K562 (cell line): ENCODE results near the gene PKHD1. TPM values are rescaled to one million over a fixed set of nuclear protein-coding genes. Genes with fewer than 3 reads are reported as not detected.

Experiments
- ATAC-seq: fragments of 200-7000 bp; cut with Tn5 transposase; 3 replicates; pipeline ENCODE4 v1.9.1; 2020; ENCODE audit warnings: moderate library complexity
- BruUV-seq: library from RNA; stranded (reverse); fragments of 400-500 nt; replicated peaks from 2 replicates; lab custom pipeline; 2021; lab: Mats Ljungman, UMichigan
- CTCF ChIA-PET: fragments of 300-600 bp; formaldehyde crosslinking; extraction: SDS; loops from one replicate; lab custom pipeline; 2021; ENCODE audit warnings: low intra/inter-chr PET ratio; lab: Yijun Ruan, JAX
- POLR2A ChIA-PET: fragments of 300-600, 350-650 bp; sonication (Branson Sonifier 250); formaldehyde crosslinking; extraction: SDS; loops from one replicate; lab custom pipeline; 2021; ENCODE audit warnings: antibody characterized with exemption, inconsistent platforms; lab: Yijun Ruan, JAX
- DNase-seq, 4 experiments: peaks; one replicate each; pipeline versions ENCODE4 v3.0.0 to v3.0.0-alpha.2; 2011 to 2018; ENCODE audit warnings: low spot score in 3 of 4, mixed read lengths in 3 of 4; ENCODE audit errors: extremely low read depth in 1 of 4
- FAIRE-seq: peaks from 2 replicates; lab custom pipeline; 2011; peaks lifted over from hg19 to GRCh38; lab: Jason Lieb, UNC
- H2AFZ ChIP-seq: 2 replicates; pipeline ENCODE4 v1.6.0; 2011; ENCODE audit warnings: low read depth, low read length, control low read depth, inconsistent platforms
- H3K27ac ChIP-seq: fragments of 200-600 bp; 3 replicates; pipeline ENCODE4 v1.8.0; 2011; ENCODE audit warnings: low read depth, mild to moderate bottlenecking, control low read depth, inconsistent platforms, low read length, moderate library complexity, mixed read lengths; ENCODE audit errors: extremely low read depth
- H3K27me3 ChIP-seq, 2 experiments: fragments of 300-600 bp in 1 of 2; 2 replicates in 1 of 2; 3 replicates in 1 of 2; pipeline versions ENCODE4 v1.6.0 to v1.8.0; 2011; ENCODE audit warnings: inconsistent platforms in 2 of 2, low read length in 2 of 2, mild to moderate bottlenecking in 1 of 2, mixed read lengths in 1 of 2, moderate library complexity in 1 of 2; ENCODE audit not compliant: control insufficient read depth in 2 of 2, insufficient read depth in 2 of 2
- H3K36me3 ChIP-seq: fragments of 300-600 bp; 3 replicates; pipeline ENCODE4 v1.8.0; 2011; ENCODE audit warnings: mild to moderate bottlenecking, low read length, inconsistent platforms; ENCODE audit not compliant: control insufficient read depth, insufficient read depth
- H3K4me1 ChIP-seq, 2 experiments: fragments of 200-600 bp in 1 of 2; replicated peaks in 1 of 2; 2 replicates in 1 of 2; 3 replicates in 1 of 2; pipeline versions ENCODE4 v1.5.1 to v1.8.0; 2011; ENCODE audit warnings: inconsistent platforms in 2 of 2, low read length in 2 of 2, mild to moderate bottlenecking in 1 of 2, mixed read lengths in 1 of 2, moderate library complexity in 1 of 2; ENCODE audit not compliant: control insufficient read depth in 2 of 2, insufficient read depth in 2 of 2
- H3K4me2 ChIP-seq: 2 replicates; pipeline ENCODE4 v1.6.1; 2011; ENCODE audit warnings: low read length, control low read depth, inconsistent platforms, mixed read lengths; ENCODE audit not compliant: insufficient read depth
- H3K4me3 ChIP-seq: fragments of 200-600 bp; sonication (generic), shearing (Covaris generic); 2 replicates; pipeline ENCODE4 v1.5.1; 2016; ENCODE audit warnings: control low read depth, inconsistent platforms
- H3K79me2 ChIP-seq: fragments of 200-600 bp; 3 replicates; pipeline ENCODE4 v1.8.0; 2011; ENCODE audit warnings: low read length, inconsistent platforms; ENCODE audit not compliant: control insufficient read depth, insufficient read depth
- H3K9ac ChIP-seq, 2 experiments: 2 replicates each; pipeline versions ENCODE4 v1.6.0 to v1.6.1; 2011; ENCODE audit warnings: low read depth in 2 of 2, low read length in 2 of 2, control low read depth in 1 of 2, inconsistent platforms in 1 of 2, mild to moderate bottlenecking in 1 of 2, mixed read lengths in 1 of 2; ENCODE audit not compliant: insufficient read depth in 1 of 2
- H3K9me1 ChIP-seq: one replicate; pipeline ENCODE4 v1.6.0; 2011; ENCODE audit warnings: inconsistent platforms, mild to moderate bottlenecking, low read length, moderate library complexity; ENCODE audit not compliant: control insufficient read depth, insufficient read depth
- H3K9me3 ChIP-seq: replicated peaks from 2 replicates; pipeline ENCODE4 v1.5.1; 2011; ENCODE audit warnings: low read depth, low read length, inconsistent platforms; ENCODE audit not compliant: control insufficient read depth, insufficient read depth
- H4K20me1 ChIP-seq: replicated peaks from 2 replicates; pipeline ENCODE4 v1.6.1; 2011; ENCODE audit warnings: low read length, inconsistent platforms, mixed read lengths; ENCODE audit not compliant: control insufficient read depth, insufficient read depth
- ELF1 ChIP-seq: fragments of 200-800 bp; sonication (Bioruptor generic); IDR thresholded peaks from 2 replicates; pipeline ENCODE4 v1.6.1; 2016; ENCODE audit warnings: missing genetic modification characterization, missing compliant biosample characterization
- HMG20A ChIP-seq: fragments of 450-650 bp; formaldehyde crosslinking; conservative IDR thresholded peaks from 2 replicates; pipeline ENCODE4 v1.4.0; 2020; ENCODE audit warnings: mild to moderate bottlenecking, mixed read lengths
- RB1 ChIP-seq: fragments of 450-650 bp; IDR thresholded peaks from 2 replicates; pipeline ENCODE4 v1.6.1; 2017; ENCODE audit warnings: low read depth, mild to moderate bottlenecking
- TEAD2 ChIP-seq: fragments of 450-650 bp; IDR thresholded peaks from 2 replicates; pipeline ENCODE4 v1.6.1; 2016; ENCODE audit warnings: missing genetic modification characterization, control low read depth, missing compliant biosample characterization
- ZNF518B ChIP-seq: fragments of 250-450 bp; sonication (Bioruptor Pico); IDR thresholded peaks from 2 replicates; pipeline ENCODE4 v1.5.0; 2021; ENCODE audit warnings: mild to moderate bottlenecking, moderate library complexity
- ZNF583 ChIP-seq: fragments of 250-450 bp; sonication (Bioruptor Pico); IDR thresholded peaks from 2 replicates; pipeline ENCODE4 v1.4.0; 2020
- ZNF584 ChIP-seq: fragments of 200-800 bp; sonication (Bioruptor generic); IDR thresholded peaks from 2 replicates; pipeline ENCODE4 v1.6.1; 2016; ENCODE audit warnings: low read depth, mild to moderate bottlenecking, missing genetic modification characterization, missing compliant biosample characterization
- WGBS: fragments of 100-300 bp; shearing (Covaris generic); methylation state at CpG from one replicate; pipeline ENCODE4 v1.1.6; 2016; ENCODE audit warnings: low coverage, mixed read lengths; ENCODE audit not compliant: insufficient coverage; ENCODE audit errors: missing lambda C conversion rate; 5-methylcytosine and 5-hydroxymethylcytosine counted together
- in situ Hi-C: fragments of 300-500 bp; cut with MboI; formaldehyde crosslinking; loops from 4 replicates; pipeline ENCODE4 v1.15.0; 2018; ENCODE audit warnings: inconsistent platforms, mixed read lengths
- intact Hi-C: fragments of 100-400 bp; cut with micrococcal nuclease; formaldehyde crosslinking; loops from 2 replicates; pipeline ENCODE4 v1.14.2; 2022
- polyA plus RNA-seq, 8 experiments: library from polyadenylated mRNA; depleted of rRNA in 4 of 8; stranded (reverse) in 5 of 8; unstranded in 3 of 8; fragments of >200 nt; fragmentation: Nextera tagmentation in 2 of 8; fragmentation: Illumina TruSeq in 1 of 8; extraction: Ambion mirVana in 2 of 8; extraction: Trizol in 1 of 8; gene quantifications; 2 replicates each; pipeline versions ENCODE4 v1.2.1 to v1.2.3, GENCODE V29; 2011 to 2014; ENCODE audit warnings: inconsistent platforms in 1 of 8, missing spikeins in 1 of 8
- total RNA-seq, 7 experiments: library from RNA; depleted of rRNA in 6 of 7; stranded (reverse); fragments of >200 nt in 6 of 7; fragmentation: Illumina TruSeq in 2 of 7; extraction: Trizol in 2 of 7; gene quantifications; 2 replicates each; pipeline versions ENCODE4 v1.2.1 to v1.2.3, GENCODE V29; 2011 to 2021; ENCODE audit warnings: low replicate concordance in 1 of 7
- TF ChIP-seq, protein P1 (sequence below): fragments of 450-650 bp; IDR thresholded peaks from 2 replicates; pipeline ENCODE4 v1.6.1; 2016; ENCODE audit warnings: mild to moderate bottlenecking, moderate library complexity

The PKHD1 gene
- total and polyA plus RNA-seq, 9 of the 15 experiments (the other 6 are each of a cell fraction or from before 2014, with no cell fraction given) = 0.01 to 0.04 (median 0.01) TPM; not detected in 6

DNA sequence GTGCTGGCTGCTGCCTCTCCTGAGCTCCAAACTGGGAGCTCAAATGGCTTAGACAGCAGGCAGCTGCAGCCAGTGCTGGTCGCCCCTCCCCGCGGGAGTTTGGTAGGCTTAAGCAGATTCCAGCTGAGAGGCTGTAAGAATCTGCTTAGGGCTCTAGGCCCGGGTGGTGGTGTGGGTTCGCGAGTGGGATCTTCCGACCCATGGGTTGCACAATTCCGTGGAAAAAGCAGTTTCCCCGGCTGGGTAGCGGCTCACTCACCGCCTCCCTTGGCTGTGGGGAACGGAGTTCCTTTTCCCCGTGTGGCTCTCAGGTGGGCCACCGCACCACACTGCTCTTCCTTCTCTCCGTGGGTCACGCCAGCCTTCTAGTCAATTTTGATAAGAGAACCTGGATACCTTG lies 232.5 kb downstream of the PKHD1 start:
- Histone ChIP-seq H3K4me2 (no peak overlapping the region; the same call in 1 of the 2 replicates), H3K4me1 (no peaks in the 10 kb centered on the region), H3K9me3 (no peaks in the 10 kb centered on the region), H2AFZ (0 out of 2 replicates have a peak overlapping the region, but pooled peaks have one; percentile 4), H3K4me3 (no peak overlapping the region), H4K20me1 (no peaks in the 10 kb centered on the region), H3K79me2 (no peaks in the 10 kb centered on the region), H3K27me3 (no peaks in the 10 kb centered on the region), H3K36me3 (no peaks in the 10 kb centered on the region), H3K9me1 (no peaks in the 10 kb centered on the region), H3K9ac (0 out of 4 replicates have a peak overlapping the region, but pooled peaks of 1 of the 2 experiments have one; percentile 23), H3K27ac (no peak overlapping the region)
- POLR2A ChIA-PET = no interaction called here
- intact Hi-C loops = loop anchor here (1.0 to 10.0 kb wide), 4 partner anchors 79 to 1040 kb away; partner anchors contain the start of gene TFAP2B
- DNase-seq (no peak), FAIRE-seq (no peak), ATAC-seq (peak; percentile 57)
- no TSS peak for BruUV-seq
- in situ Hi-C loops = no loop called here
- CTCF ChIA-PET = interaction anchor here (0.8 to 1.8 kb wide), 3 partner anchors 105 to 1039 kb away, joined by 3 to 13 read pairs (median 7); no protein-coding TSS in a partner anchor
- WGBS = 5% methylated on average over 16 of the region's 16 CpGs
- TF ChIP-seq, protein P1, sequence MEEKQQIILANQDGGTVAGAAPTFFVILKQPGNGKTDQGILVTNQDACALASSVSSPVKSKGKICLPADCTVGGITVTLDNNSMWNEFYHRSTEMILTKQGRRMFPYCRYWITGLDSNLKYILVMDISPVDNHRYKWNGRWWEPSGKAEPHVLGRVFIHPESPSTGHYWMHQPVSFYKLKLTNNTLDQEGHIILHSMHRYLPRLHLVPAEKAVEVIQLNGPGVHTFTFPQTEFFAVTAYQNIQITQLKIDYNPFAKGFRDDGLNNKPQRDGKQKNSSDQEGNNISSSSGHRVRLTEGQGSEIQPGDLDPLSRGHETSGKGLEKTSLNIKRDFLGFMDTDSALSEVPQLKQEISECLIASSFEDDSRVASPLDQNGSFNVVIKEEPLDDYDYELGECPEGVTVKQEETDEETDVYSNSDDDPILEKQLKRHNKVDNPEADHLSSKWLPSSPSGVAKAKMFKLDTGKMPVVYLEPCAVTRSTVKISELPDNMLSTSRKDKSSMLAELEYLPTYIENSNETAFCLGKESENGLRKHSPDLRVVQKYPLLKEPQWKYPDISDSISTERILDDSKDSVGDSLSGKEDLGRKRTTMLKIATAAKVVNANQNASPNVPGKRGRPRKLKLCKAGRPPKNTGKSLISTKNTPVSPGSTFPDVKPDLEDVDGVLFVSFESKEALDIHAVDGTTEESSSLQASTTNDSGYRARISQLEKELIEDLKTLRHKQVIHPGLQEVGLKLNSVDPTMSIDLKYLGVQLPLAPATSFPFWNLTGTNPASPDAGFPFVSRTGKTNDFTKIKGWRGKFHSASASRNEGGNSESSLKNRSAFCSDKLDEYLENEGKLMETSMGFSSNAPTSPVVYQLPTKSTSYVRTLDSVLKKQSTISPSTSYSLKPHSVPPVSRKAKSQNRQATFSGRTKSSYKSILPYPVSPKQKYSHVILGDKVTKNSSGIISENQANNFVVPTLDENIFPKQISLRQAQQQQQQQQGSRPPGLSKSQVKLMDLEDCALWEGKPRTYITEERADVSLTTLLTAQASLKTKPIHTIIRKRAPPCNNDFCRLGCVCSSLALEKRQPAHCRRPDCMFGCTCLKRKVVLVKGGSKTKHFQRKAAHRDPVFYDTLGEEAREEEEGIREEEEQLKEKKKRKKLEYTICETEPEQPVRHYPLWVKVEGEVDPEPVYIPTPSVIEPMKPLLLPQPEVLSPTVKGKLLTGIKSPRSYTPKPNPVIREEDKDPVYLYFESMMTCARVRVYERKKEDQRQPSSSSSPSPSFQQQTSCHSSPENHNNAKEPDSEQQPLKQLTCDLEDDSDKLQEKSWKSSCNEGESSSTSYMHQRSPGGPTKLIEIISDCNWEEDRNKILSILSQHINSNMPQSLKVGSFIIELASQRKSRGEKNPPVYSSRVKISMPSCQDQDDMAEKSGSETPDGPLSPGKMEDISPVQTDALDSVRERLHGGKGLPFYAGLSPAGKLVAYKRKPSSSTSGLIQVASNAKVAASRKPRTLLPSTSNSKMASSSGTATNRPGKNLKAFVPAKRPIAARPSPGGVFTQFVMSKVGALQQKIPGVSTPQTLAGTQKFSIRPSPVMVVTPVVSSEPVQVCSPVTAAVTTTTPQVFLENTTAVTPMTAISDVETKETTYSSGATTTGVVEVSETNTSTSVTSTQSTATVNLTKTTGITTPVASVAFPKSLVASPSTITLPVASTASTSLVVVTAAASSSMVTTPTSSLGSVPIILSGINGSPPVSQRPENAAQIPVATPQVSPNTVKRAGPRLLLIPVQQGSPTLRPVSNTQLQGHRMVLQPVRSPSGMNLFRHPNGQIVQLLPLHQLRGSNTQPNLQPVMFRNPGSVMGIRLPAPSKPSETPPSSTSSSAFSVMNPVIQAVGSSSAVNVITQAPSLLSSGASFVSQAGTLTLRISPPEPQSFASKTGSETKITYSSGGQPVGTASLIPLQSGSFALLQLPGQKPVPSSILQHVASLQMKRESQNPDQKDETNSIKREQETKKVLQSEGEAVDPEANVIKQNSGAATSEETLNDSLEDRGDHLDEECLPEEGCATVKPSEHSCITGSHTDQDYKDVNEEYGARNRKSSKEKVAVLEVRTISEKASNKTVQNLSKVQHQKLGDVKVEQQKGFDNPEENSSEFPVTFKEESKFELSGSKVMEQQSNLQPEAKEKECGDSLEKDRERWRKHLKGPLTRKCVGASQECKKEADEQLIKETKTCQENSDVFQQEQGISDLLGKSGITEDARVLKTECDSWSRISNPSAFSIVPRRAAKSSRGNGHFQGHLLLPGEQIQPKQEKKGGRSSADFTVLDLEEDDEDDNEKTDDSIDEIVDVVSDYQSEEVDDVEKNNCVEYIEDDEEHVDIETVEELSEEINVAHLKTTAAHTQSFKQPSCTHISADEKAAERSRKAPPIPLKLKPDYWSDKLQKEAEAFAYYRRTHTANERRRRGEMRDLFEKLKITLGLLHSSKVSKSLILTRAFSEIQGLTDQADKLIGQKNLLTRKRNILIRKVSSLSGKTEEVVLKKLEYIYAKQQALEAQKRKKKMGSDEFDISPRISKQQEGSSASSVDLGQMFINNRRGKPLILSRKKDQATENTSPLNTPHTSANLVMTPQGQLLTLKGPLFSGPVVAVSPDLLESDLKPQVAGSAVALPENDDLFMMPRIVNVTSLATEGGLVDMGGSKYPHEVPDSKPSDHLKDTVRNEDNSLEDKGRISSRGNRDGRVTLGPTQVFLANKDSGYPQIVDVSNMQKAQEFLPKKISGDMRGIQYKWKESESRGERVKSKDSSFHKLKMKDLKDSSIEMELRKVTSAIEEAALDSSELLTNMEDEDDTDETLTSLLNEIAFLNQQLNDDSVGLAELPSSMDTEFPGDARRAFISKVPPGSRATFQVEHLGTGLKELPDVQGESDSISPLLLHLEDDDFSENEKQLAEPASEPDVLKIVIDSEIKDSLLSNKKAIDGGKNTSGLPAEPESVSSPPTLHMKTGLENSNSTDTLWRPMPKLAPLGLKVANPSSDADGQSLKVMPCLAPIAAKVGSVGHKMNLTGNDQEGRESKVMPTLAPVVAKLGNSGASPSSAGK = no peak
- TF ChIP-seq ZNF518B (CRISPR knock-in tag) (no peak), ZNF583 (no peak), HMG20A (CRISPR knock-in tag) (no peak), ZNF584 (CRISPR knock-in tag) (no peak), TEAD2 (tag) (no peak), ELF1 (tag) (no peak), RB1 (no peak)
